Ovary (tissue), 9 donors: ENCODE results near the gene GOLGA3. TPM values are rescaled to one million over a fixed set of nuclear protein-coding genes. Genes with fewer than 3 reads are reported as not detected.

Experiments
- DNase-seq, 5 donors: peaks; one replicate each; pipeline ENCODE4 v3.0.0-alpha.2; 2019 to 2020
- H3K27ac ChIP-seq, 2 donors: fragments of 200-600 bp; one replicate each; pipeline versions ENCODE4 v1.5.1 to v1.8.0; 2019 to 2022
- H3K27me3 ChIP-seq: fragments of 200-600 bp; one replicate; pipeline ENCODE4 v1.8.0; 2022
- H3K36me3 ChIP-seq: fragments of 200-600 bp; sonication (generic); one replicate; pipeline ENCODE4 v1.5.1; 2019
- H3K4me1 ChIP-seq: one replicate; pipeline ENCODE4 v1.8.1; 2013; ENCODE audit warnings: mild to moderate bottlenecking, moderate library complexity; ENCODE audit not compliant: insufficient read depth
- H3K4me3 ChIP-seq: fragments of 200-600 bp; sonication (generic); one replicate; pipeline ENCODE4 v1.5.1; 2017
- H3K9me3 ChIP-seq, 2 donors: fragments of 200-600 bp in 1 of 2; sonication (generic) in 1 of 2; one replicate each; pipeline versions ENCODE4 v1.5.1 to v1.8.1; 2013 to 2019; ENCODE audit warnings: mild to moderate bottlenecking in 1 of 2, moderate library complexity in 1 of 2
- EP300 ChIP-seq: sonication (generic); formaldehyde crosslinking; IDR thresholded peaks from one replicate; pipeline ENCODE4 v1.6.1; 2017; ENCODE audit warnings: antibody characterized with exemption
- POLR2A ChIP-seq: fragments of 450-650 bp; IDR thresholded peaks from one replicate; pipeline ENCODE4 v1.6.1; 2017; ENCODE audit warnings: antibody characterized with exemption, mild to moderate bottlenecking, moderate library complexity
- WGBS, 3 donors: extraction: QIAGEN DNeasy Blood & Tissue Kit in 1 of 3; methylation state at CpG; one replicate each; pipeline versions ENCODE4 v1.1.5 to v1.1.7; 2013 to 2017; 5-methylcytosine and 5-hydroxymethylcytosine counted together
- intact Hi-C, 4 donors: fragments of 100-400 bp; cut with DNase I; formaldehyde crosslinking; loops; one replicate each; pipeline versions ENCODE4 v1.11.0 to v1.15.1; 2022 to 2023
- polyA plus RNA-seq, 2 donors: library from polyadenylated mRNA; stranded (reverse); fragments of 200-250 nt in 1 of 2; fragments of 350-450 nt in 1 of 2; fragmentation: Illumina TruSeq in 1 of 2; extraction: RNeasy Lipid Tissue Mini Kit (QIAGEN cat#74804) in 1 of 2; gene quantifications; one replicate each; pipeline ENCODE4 v1.2.3, GENCODE V29; 2013 to 2014
- total RNA-seq, 7 donors: library from RNA; depleted of rRNA in 2 of 7; stranded (reverse); fragments of >200 nt in 2 of 7; fragmentation: NEBNext Ultra II Directional in 3 of 7; extraction: Animal tissue kit (Norgen Biotek cat#: 25700) in 3 of 7; gene quantifications; one replicate each; pipeline versions ENCODE4 v1.1.0 to v1.2.4, GENCODE V29; 2016 to 2023
- TF ChIP-seq, protein P1 (sequence below), 3 donors: fragments of 450-650 bp in 2 of 3; fragments of 200-600 bp in 1 of 3; IDR thresholded peaks; one replicate each; pipeline versions ENCODE4 v1.5.1 to v1.8.0; 2016 to 2022; ENCODE audit warnings: antibody characterized with exemption in 3 of 3, mild to moderate bottlenecking in 1 of 3
- donor health status: DM: no; HTN: no; CAD: no; lungs with moderate emphysema.
- donor health status: DM: no; HTN: no; CAD: no.
- donor health status: Bipolar disorder and iron deficiency.
- donor health status: DM: yes; HTN: yes; CAD: no.
- donor health status: DM: no; HTN: no; CAD: no.
- donor health status: DM: yes; HTN: yes; CAD: no.

GOLGA3 gene
- total and polyA plus RNA-seq, 9 donors, result 14.4 to 76.0 (median 50.9) TPM

GRCh38 chr12:132827763-132828703, 636 bp downstream of the GOLGA3 start:
- TF ChIP-seq POLR2A (no peak), EP300 (no peak)
- TF ChIP-seq, protein P1, sequence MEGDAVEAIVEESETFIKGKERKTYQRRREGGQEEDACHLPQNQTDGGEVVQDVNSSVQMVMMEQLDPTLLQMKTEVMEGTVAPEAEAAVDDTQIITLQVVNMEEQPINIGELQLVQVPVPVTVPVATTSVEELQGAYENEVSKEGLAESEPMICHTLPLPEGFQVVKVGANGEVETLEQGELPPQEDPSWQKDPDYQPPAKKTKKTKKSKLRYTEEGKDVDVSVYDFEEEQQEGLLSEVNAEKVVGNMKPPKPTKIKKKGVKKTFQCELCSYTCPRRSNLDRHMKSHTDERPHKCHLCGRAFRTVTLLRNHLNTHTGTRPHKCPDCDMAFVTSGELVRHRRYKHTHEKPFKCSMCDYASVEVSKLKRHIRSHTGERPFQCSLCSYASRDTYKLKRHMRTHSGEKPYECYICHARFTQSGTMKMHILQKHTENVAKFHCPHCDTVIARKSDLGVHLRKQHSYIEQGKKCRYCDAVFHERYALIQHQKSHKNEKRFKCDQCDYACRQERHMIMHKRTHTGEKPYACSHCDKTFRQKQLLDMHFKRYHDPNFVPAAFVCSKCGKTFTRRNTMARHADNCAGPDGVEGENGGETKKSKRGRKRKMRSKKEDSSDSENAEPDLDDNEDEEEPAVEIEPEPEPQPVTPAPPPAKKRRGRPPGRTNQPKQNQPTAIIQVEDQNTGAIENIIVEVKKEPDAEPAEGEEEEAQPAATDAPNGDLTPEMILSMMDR (IDR thresholded peaks at IDR 0.05), result no peak

GRCh38 chr12:132825861-132826260, 2.8 kb downstream of the GOLGA3 start:
- no peaks in the 10 kb centered on the region for H3K9me3 ChIP-seq
- TF ChIP-seq POLR2A (no peak), EP300 (no peak)
- TF ChIP-seq, protein P1 (IDR thresholded peaks at IDR 0.05), result no peak
- H3K36me3 ChIP-seq, result no peaks in the 10 kb centered on the region
- no peak for DNase-seq
- 87 to 89% (median 87%) methylated on average over 16 of the region's 16 CpGs for WGBS, 3 donors
- intact Hi-C loops, result loop anchor here in 1 of 4 donors (10.0 kb wide), 1 partner anchor 51 kb away; no protein-coding TSS in a partner anchor
- no peak overlapping the region for H3K27ac ChIP-seq
- no peaks in the 10 kb centered on the region for H3K27me3 ChIP-seq
- H3K4me1 ChIP-seq, result peaks cover 6% of the 10 kb centered on the region
- no peak overlapping the region for H3K4me3 ChIP-seq

More at GRCh38 chr12:132827763-132828703, 636 bp downstream of the GOLGA3 start:
- Histone ChIP-seq H3K27me3 (no peaks in the 10 kb centered on the region), H3K4me3 (peak overlapping the region; percentile 86), H3K4me1 (peaks cover 6% of the 10 kb centered on the region), H3K9me3 (no peaks in the 10 kb centered on the region), H3K36me3 (no peaks in the 10 kb centered on the region), H3K27ac (peak overlapping the region; percentile 79 to 97)
- 5 to 10% (median 6%) methylated on average over 42 to 59 of the region's 59 CpGs for WGBS, 3 donors
- peak in 4 of 5 donors; percentile 13 to 54 (median 48) for DNase-seq
- intact Hi-C loops, result loop anchor here in 1 of 4 donors (10.0 kb wide), 1 partner anchor 53 kb away; no protein-coding TSS in a partner anchor

DNA sequence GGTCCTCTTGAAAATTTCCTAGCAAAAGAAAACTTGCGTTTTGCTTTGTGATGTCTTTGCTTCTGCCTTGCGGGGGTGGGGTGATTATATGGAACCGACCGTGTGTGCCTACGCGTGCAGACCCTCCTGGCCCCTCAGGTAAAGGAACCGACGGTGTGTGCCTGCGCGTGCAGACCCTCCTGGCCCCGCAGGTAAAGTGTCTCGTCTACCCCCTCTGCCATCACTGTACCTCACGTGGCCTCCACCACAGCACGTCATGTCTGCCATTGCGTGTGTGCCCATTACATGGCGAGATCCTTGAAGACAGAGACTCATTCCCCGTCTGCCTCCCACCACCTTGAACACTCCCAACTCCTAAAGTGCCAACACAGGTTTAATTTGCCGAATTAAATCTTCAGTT, 3.6 kb downstream of the GOLGA3 start:
- Histone ChIP-seq H3K9me3 (no peaks in the 10 kb centered on the region), H3K27ac (no peak overlapping the region), H3K36me3 (no peaks in the 10 kb centered on the region), H3K4me1 (peaks cover 6% of the 10 kb centered on the region), H3K27me3 (no peaks in the 10 kb centered on the region), H3K4me3 (no peak overlapping the region)
- DNase-seq, result no peak
- intact Hi-C loops, result loop anchor here in 1 of 4 donors (10.0 kb wide), 1 partner anchor 50 kb away; no protein-coding TSS in a partner anchor
- no peak for TF ChIP-seq POLR2A
- WGBS, 3 donors, result 82 to 89% (median 87%) methylated on average over 18 of the region's 18 CpGs

GRCh38 chr12:132824053-132824452, 4.6 kb downstream of the GOLGA3 start:
- Histone ChIP-seq H3K27ac (no peak overlapping the region), H3K9me3 (no peaks in the 10 kb centered on the region), H3K36me3 (no peaks in the 10 kb centered on the region), H3K4me3 (no peak overlapping the region), H3K4me1 (peaks cover 5% of the 10 kb centered on the region), H3K27me3 (no peaks in the 10 kb centered on the region)
- TF ChIP-seq, protein P1 (IDR thresholded peaks at IDR 0.05), result no peak
- no peak for TF ChIP-seq EP300
- no peak for TF ChIP-seq POLR2A
- DNase-seq, result no peak
- intact Hi-C loops, result loop anchor here in 2 of 4 donors (5.0 to 10.0 kb wide), 2 partner anchors 49 to 982 kb away; no protein-coding TSS in a partner anchor
- WGBS, 3 donors, result 69 to 77% (median 75%) methylated on average over 7 of the region's 7 CpGs
